ENCODE measurements around the gene SLC24A1. TPM values are rescaled to one million over a fixed set of nuclear protein-coding genes. Genes with fewer than 3 reads are reported as not detected.
A peak's percentile ranks its signal among the peaks of the same experiment; 100 is the strongest.

SLC24A1 gene
- total RNA-seq, 4 donors from 2014 or later: 5.9 to 22.7 (median 9.2) TPM

DNA sequence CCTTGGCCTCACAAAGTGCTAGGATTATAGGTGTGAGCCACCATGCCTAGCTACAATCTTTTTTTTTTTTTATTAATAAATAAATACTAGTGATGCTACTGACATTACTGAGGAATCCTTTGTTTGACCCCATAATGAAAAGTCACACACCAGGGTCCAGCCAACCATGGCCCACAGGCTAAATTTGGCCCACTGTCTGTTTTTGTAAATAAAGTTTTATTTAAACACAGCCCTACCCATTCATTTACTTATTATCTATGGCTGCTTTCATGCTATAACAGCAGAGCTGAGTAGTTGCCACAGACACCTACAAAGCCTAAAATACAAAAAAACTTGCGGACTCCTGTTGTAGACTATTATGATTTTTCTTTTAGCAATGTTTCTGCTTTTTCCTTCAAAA lies 18.2 kb upstream of the SLC24A1 start:
- Histone ChIP-seq H3K9me3 (no peaks in the 10 kb centered on the region), H3K4me1 (peaks cover 0 to 11% (median 0%) of the 10 kb centered on the region in 4 donors), H3K4me3 (no peak overlapping the region), H3K27me3 (no peaks in the 10 kb centered on the region), H3K27ac (no peak overlapping the region), H3K36me3 (peaks cover 0 to 69% (median 3%) of the 10 kb centered on the region in 3 donors)
- no peak for TF ChIP-seq EP300 (IDR thresholded peaks at IDR 0.05)
- TF ChIP-seq, protein P1, sequence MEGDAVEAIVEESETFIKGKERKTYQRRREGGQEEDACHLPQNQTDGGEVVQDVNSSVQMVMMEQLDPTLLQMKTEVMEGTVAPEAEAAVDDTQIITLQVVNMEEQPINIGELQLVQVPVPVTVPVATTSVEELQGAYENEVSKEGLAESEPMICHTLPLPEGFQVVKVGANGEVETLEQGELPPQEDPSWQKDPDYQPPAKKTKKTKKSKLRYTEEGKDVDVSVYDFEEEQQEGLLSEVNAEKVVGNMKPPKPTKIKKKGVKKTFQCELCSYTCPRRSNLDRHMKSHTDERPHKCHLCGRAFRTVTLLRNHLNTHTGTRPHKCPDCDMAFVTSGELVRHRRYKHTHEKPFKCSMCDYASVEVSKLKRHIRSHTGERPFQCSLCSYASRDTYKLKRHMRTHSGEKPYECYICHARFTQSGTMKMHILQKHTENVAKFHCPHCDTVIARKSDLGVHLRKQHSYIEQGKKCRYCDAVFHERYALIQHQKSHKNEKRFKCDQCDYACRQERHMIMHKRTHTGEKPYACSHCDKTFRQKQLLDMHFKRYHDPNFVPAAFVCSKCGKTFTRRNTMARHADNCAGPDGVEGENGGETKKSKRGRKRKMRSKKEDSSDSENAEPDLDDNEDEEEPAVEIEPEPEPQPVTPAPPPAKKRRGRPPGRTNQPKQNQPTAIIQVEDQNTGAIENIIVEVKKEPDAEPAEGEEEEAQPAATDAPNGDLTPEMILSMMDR (IDR thresholded peaks at IDR 0.05): no peak
- no peak for DNase-seq (ENCODE audit: low spot score in 2 of 2)
- WGBS, 2 donors: 98 to 100% methylated on average over 1 of the region's 1 CpG

DNA sequence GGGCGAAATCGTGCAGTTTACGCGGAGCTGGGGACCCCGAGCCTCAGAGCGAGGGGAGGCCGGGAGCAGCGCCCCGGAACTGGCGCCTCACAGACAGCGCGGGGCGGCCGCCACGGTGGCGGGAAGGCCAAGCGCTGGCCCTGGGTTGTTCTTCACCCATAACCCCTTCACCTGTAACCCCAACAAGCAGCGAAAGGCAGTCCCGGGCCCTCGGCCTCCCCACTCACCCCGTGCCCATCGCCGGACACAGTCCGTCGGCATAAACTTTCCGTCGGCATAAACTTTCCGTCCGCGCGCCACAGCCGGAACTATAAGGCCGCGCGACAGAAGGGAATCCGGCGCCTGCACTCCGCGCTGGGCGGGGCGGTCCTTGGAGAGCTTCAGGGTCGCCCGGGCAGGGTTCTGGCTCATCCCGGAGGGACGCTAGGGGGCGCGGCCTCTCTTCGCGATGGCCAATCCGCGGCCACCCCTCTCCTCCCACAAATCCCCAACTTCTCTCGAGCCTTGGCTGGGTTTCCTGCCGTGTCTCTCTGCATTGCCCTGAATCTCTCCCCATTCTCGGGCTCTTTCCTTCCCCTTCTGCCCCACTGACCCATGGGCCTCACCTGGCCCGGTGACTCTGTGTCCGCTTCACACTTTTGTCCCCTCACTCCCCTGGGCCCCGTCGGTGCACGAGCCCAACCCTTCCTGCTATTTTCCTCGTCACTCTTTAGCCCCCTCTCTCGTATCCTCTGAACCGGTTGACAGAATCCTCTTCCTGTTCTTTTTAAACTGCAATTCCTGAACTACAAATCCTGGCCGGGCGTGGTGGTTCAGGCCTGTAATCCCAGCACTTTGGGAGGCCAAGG lies 10.6 kb upstream of the SLC24A1 start, which contains the start of gene INTS14:
INTS14 (minus strand) TSS at position 261 of the 848 bp plus-strand sequence. CDS start 3,751 bp downstream, outside the sequence.
- TF ChIP-seq EP300 (IDR thresholded peaks at IDR 0.05): peak; percentile 80 to 95
- TF ChIP-seq POLR2A (IDR thresholded peaks at IDR 0.05): peak; percentile 4 to 52
- TF ChIP-seq, protein P1 (IDR thresholded peaks at IDR 0.05): peak; percentile 59 to 93 (median 65)
- H3K36me3 ChIP-seq: peaks cover 0 to 7% (median 0%) of the 10 kb centered on the region in 3 donors
- peak; percentile 96 for DNase-seq (ENCODE audit: low spot score in 2 of 2)
- 0 to 1% methylated on average over 42 to 46 of the region's 64 CpGs for WGBS, 2 donors
- H3K27ac ChIP-seq: peak within 1 kb of the TSS; percentile 81 to 95 (median 95)
- H3K4me3 ChIP-seq: peak within 1 kb of the TSS; percentile 66 to 94 (median 79)
- no peaks in the 10 kb centered on the region for H3K9me3 ChIP-seq
- peaks cover 0 to 45% (median 19%) of the 10 kb centered on the region in 4 donors for H3K4me1 ChIP-seq
- no peaks in the 10 kb centered on the region for H3K27me3 ChIP-seq

DNA sequence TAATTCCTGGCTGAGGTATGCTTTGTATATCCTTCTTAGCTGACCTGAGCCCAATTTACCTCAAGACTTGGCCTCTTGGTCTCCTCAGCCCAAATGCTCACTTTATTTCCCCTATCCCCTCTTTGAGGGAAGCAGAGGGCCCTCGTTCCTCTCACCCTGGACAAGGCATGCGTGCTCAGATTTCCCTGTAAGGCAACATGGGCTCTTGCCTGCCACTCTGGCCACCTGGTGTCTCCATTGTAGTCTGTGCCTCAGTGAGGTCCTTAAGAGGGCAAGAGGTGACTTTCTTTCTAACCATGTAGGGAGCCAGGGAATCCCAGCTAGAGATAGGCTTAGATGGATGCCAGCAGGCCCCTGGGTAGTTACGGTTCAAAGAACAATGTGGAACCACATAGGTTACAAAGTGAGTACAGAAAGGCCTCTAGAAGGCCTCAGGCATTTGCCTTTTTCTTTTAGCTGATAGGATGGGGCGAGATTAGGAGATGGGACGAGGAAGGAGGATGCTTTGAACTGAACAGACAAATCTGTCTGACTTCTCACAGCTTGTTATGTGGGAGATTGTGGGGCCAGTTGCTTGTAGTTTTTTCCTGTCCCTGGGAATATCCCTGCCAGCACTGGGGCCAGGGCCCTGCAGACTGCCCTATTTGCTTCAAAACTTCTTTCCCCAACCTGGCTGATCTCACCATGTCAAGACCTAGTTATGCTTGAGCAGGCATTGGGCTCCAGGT lies 9.7 kb upstream of the SLC24A1 start:
- WGBS, 2 donors: 69 to 73% methylated on average over 5 of the region's 5 CpGs
- Histone ChIP-seq H3K4me1 (peaks cover 0 to 45% (median 19%) of the 10 kb centered on the region in 4 donors), H3K36me3 (peaks cover 0 to 6% (median 0%) of the 10 kb centered on the region in 3 donors)

DNA sequence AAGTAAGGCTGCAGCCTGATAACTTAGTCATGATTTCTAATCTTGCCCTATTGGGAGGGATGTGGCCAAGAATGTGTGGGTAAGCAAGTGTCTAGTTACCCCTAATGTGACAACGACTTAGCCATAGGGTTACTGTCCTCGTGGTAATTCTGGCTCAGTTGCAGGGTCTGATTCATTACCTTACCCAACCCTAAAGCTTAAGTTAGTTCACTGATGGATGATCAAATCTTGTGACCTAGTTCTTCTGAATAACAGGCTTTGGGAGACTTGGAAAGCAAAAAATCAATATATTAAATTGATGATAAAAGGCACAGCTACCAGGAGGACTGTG lies 9.2 kb upstream of the SLC24A1 start:
- H3K4me3 ChIP-seq: no peak overlapping the region
- H3K4me1 ChIP-seq: peaks cover 0 to 43% (median 19%) of the 10 kb centered on the region in 4 donors
- H3K27ac ChIP-seq: peak overlapping the region in 2 of 4 donors; percentile 95
- TF ChIP-seq EP300 (IDR thresholded peaks at IDR 0.05) (no peak), POLR2A (IDR thresholded peaks at IDR 0.05) (no peak)
- TF ChIP-seq, protein P1 (IDR thresholded peaks at IDR 0.05): no peak
- DNase-seq (ENCODE audit: low spot score in 2 of 2): no peak
- H3K9me3 ChIP-seq: no peaks in the 10 kb centered on the region
- peaks cover 0 to 3% (median 0%) of the 10 kb centered on the region in 3 donors for H3K36me3 ChIP-seq
- WGBS, 2 donors: 56 to 78% methylated on average over 2 of the region's 2 CpGs
- H3K27me3 ChIP-seq: no peaks in the 10 kb centered on the region

More for the DNA sequence above, 9.7 kb upstream of the SLC24A1 start:
- DNase-seq (ENCODE audit: low spot score in 2 of 2): no peak
- TF ChIP-seq, protein P1 (IDR thresholded peaks at IDR 0.05): no peak
- H3K9me3 ChIP-seq: no peaks in the 10 kb centered on the region
- no peaks in the 10 kb centered on the region for H3K27me3 ChIP-seq
- peak overlapping the region; percentile 66 to 94 (median 79) for H3K4me3 ChIP-seq
- H3K27ac ChIP-seq: peak overlapping the region; percentile 81 to 95 (median 95)
